GM18909 (cell line): ENCODE data around the gene SLC6A19.

Experiments
- ATAC-seq: cut with Tn5 transposase; IDR thresholded peaks from one replicate; pipeline ENCODE4 v1.9.1; 2021; ENCODE audit warnings: mild to moderate bottlenecking; ENCODE audit not compliant: unreplicated experiment, poor library complexity

Gene SLC6A19

DNA sequence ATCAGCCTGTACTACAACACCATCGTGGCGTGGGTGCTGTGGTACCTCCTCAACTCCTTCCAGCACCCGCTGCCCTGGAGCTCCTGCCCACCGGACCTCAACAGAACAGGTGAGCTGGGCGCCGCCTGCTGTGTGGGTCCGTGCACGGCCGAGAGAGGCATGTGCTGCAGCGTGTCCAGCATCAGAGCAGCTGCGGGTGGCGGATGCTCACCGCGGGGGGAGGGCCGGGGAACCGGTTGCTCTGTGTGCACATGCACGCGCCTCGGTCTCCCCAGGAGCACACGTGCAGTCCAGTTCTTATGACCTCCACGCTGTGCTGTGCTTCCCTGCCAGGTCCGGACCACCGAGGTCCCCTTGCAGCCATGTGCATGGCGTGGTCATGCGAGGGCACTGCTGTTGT, 31.4 kb downstream of the SLC6A19 start:
- ATAC-seq: no peak

DNA sequence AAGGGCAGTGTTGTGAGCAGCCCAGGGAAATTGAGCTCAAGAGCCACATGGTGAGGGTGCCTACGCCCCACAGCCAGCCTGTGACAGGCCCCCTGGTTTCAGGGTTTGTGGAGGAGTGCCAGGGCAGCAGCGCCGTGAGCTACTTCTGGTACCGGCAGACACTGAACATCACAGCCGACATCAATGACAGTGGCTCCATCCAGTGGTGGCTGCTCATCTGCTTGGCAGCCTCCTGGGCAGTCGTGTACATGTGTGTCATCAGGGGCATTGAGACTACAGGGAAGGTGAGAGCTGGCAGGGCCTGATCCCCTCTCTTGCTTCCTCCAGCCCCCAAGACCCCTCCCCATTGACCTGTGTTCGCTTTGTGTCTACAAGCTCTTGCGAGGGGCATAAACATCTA, 34.0 kb downstream of the SLC6A19 start:
- ATAC-seq: no peak

GRCh38 chr5:1235838-1236237, 34.4 kb downstream of the SLC6A19 start:
- ATAC-seq: no peak

GRCh38 chr5:1239505-1240251, 38.3 kb downstream of the SLC6A19 start:
- no peak for ATAC-seq

DNA sequence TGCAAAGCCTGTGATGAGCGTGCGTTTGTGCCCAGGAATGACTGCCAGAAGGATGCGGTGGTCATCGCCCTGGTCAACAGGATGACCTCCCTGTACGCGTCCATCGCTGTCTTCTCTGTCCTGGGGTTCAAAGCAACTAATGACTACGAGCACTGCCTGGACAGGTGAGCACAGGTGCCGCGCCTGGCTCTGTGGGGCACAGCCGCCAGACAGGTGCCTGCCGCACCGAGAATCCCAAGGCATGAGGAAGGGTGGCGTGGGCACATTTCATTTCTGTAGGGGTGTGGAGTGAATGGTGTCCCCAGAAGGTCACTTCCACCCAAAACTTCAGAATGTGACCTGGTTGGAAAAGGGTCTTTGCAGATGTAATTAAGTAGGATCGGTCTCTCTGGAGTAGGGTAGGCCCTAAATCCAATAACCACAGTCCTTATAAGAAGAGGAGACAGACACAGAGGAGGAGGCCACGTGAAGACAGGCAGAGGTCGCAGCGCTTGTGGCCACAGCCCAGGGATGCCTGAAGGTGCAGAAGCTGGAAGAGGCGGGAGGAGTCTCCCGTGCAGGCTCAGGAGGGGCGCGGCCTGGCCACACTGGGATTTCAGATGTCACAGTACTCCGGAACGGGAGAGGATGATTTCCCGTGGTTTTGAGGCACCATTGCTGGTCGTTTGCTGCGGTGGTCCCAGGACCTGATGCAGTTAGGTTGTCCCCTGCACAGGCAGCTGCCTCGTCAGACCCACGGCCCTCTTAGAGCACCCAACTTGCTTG, 39.3 kb downstream of the SLC6A19 start:
- no peak for ATAC-seq

- no peak for ATAC-seq
Observed at GRCh38 chr5:1241509-1242080, 40.2 kb downstream of the SLC6A19 start.

DNA sequence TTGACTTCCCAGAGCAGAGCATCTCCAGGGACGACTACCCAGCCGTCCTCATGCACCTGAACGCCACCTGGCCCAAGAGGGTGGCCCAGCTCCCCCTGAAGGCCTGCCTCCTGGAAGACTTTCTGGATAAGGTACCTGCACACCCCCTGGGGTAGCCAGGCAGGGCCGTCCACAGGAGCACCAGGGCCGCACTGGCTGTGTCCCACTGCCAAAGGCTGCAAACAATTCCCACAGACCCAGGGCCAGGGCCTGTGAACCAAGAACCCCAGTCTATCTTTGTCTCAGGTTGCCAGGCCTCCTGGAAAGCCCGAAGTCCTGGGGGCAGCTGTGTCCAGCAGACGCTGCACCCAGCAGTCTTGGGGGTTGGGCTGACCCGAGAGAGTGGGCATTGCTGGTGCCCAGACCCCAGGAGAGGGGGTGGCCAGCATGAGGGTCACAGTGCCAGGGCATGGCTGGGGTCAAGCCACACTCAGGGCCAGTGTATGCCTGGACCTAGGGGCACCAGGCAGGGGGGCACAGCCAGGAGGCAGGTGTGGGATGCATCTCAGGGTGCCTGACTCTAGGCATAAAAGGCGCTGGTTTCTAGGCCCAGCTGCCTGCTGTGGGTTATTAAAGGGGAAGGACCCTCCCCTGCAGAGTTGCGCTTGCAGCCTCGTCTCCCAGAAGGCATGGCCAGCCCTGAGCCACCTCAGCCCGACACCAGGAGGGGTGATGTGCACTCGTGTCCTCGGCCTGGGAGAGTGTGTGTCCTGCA, 41.5 kb downstream of the SLC6A19 start:
- ATAC-seq: no peak

- ATAC-seq: no peak
Observed at GRCh38 chr5:1243487-1244130, 42.2 kb downstream of the SLC6A19 start.

DNA sequence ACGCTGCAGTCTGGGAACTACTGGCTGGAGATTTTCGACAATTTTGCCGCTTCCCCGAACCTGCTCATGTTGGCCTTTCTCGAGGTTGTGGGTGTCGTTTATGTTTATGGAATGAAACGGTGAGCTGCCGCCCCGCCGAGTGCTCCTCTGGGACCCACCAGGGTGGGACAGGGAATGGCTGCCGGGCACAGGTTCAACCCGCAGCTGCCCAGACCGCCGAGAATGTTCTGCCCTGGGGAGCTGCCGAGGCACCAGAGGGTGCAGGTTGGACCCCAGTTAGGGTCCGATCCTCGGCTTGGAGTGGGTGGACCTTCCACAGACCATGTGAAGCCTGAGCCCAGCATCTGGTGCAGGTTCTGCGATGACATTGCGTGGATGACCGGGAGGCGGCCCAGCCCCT, 42.9 kb downstream of the SLC6A19 start:
- no peak for ATAC-seq

DNA sequence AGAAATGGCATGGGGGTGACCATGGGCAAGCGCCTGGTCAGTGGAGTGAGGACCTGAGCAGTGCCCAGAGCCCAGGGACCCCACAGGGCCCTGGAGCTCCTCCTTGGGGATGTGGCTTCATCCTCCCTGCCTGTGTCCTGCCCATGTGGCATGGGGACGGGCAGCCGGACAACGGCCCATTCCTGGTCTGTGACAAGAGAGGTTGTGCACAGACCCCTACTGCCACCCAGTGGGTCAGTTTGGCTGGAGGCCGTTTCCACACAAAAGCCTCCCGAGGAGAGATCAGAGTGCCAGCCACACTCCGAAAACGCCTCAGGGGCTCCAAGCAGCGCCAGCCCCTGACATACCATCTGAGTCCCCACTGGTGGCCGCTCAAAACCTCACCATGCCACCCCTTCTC, 43.6 kb downstream of the SLC6A19 start:
- no peak for ATAC-seq

GRCh38 chr5:1245905-1246576, 44.6 kb downstream of the SLC6A19 start:
- no peak for ATAC-seq

DNA sequence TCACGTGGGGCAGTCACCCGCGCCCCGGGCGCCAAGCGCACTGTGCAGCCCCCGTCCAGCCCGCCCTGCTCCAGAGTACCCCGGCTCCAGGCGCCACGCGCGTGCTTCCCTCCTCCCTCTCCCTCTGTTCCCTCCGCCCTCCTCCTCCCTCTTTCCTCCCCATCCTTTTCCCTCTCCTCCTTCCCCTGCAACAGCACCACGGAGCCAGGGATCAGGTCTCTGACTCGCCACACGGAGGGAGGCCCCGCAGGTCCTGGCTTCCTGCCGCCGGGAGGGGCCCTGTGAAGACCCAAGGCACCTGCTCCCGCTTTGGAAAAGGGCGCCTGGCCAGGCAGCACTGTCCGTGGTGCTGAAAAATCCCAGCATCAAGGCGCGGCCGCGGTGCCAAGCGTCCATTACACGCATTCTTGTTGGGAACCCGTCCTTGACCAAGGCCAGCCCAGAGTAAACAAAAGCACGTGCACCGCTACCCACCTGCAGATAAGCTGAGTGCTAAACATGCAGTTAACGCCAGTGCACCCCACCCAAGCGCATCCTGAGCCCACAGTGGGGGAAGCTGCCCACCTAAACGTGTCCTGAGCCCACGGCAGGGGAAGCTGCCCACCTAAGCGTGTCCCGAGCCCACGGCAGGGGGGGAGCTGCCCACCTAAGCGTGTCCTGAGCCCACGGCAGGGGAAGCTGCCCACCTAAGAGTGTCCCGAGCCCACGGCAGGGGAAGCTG, 45.5 kb downstream of the SLC6A19 start:
- no peak for ATAC-seq

DNA sequence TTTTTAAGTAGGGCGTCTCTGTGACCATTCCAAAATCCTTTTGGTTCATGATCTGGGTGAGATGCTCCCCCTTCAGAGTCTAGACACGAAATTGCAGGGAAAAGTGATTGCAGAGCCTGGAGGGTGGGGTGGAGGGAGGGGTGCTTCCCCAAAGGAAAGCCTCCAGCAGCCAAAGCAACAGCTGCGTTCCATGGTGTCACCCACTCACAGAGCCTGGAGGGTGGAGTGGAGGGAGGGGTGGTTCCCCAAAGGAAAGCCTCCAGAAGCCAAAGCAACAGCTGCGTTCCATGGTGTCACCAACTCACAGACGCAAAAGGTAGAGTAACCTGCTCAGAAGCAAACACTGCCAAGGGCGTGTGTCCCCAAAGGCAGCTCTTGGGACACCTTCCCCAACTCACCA, 46.4 kb downstream of the SLC6A19 start:
- no peak for ATAC-seq

GRCh38 chr5:1249366-1250280, 48.2 kb downstream of the SLC6A19 start:
- no peak for ATAC-seq

DNA sequence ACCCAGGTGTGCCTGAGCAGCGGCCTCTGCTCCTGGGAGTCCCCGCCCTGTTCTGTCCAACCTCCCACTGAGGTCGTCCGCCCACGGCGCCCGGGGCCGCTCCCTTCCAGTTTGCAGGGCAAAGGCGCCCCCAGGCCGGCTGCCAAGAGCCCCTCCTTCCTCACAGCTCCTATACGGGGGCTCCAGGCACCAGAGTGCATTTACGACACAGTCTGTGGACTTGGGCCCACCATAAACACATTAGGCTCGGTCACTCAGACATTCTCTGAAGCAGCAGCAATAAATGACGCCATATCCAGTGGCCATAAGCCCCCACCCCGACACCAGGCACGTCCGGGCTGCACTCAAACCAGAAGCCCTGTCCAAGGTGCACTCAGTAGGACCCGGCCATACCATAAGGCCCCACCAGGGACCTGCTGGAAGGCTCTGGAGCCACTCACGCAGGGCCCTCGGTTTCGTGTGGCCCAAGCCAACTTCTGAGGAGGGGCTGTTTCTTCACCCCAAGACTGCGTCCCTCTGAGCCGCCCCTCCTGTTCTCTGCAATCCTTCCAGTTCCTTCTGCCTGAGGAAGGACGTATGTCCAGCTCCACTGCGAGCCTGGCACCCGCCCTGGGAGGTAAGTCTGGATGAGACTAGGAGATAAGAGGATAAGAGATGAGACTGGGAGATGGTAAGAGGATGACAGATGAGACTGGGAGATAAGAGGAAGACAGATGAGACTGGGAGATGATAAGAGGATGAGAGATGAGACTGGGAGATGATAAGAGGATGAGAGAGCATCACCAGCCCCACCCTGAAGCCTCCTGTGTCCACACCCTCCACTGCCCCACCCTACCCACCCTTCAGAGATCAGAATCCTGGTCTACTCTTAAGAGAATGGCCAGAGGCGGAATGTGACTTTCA, 50.5 kb downstream of the SLC6A19 start:
- ATAC-seq: no peak

- ATAC-seq: no peak
Observed at GRCh38 chr5:1252681-1253080, 51.3 kb downstream of the SLC6A19 start.

GRCh38 chr5:1253456-1254105, 52.2 kb downstream of the SLC6A19 start:
- no peak for ATAC-seq
